ENCODE data around the gene BCAS4.

BCAS4 gene

GRCh38 chr20:50913690-50914375, 119.0 kb downstream of the BCAS4 start:
- no peak for DNase-seq (ENCODE audit: low read depth)

- no peak for DNase-seq (ENCODE audit: low read depth)
Observed at GRCh38 chr20:50915424-50915823, 120.6 kb downstream of the BCAS4 start.

- DNase-seq (ENCODE audit: low read depth) = no peak
Observed at GRCh38 chr20:50916257-50916656, 121.4 kb downstream of the BCAS4 start.

GRCh38 chr20:50916934-50917333, 122.1 kb downstream of the BCAS4 start:
- DNase-seq (ENCODE audit: low read depth) = no peak

- DNase-seq (ENCODE audit: low read depth) = no peak
Observed at GRCh38 chr20:50918403-50918802, 123.5 kb downstream of the BCAS4 start.

GRCh38 chr20:50919567-50919966, 124.7 kb downstream of the BCAS4 start:
- no peak for DNase-seq (ENCODE audit: low read depth)

- no peak for DNase-seq (ENCODE audit: low read depth)
Observed at GRCh38 chr20:50920997-50921396, 126.1 kb downstream of the BCAS4 start.

- DNase-seq (ENCODE audit: low read depth) = no peak
Observed at GRCh38 chr20:50921803-50922501, 127.1 kb downstream of the BCAS4 start.

GRCh38 chr20:50924261-50924920, 129.5 kb downstream of the BCAS4 start:
- no peak for DNase-seq (ENCODE audit: low read depth)

GRCh38 chr20:50926530-50926929, 131.7 kb downstream of the BCAS4 start:
- no peak for DNase-seq (ENCODE audit: low read depth)
